HG02852 (cell line): Measurements from ENCODE around the gene ST8SIA4.

Experiments used
- ATAC-seq: cut with Tn5 transposase; IDR thresholded peaks from one replicate; pipeline ENCODE4 v1.9.1; 2021; ENCODE audit warnings: mild to moderate bottlenecking, moderate library complexity; ENCODE audit not compliant: unreplicated experiment

Gene ST8SIA4

DNA sequence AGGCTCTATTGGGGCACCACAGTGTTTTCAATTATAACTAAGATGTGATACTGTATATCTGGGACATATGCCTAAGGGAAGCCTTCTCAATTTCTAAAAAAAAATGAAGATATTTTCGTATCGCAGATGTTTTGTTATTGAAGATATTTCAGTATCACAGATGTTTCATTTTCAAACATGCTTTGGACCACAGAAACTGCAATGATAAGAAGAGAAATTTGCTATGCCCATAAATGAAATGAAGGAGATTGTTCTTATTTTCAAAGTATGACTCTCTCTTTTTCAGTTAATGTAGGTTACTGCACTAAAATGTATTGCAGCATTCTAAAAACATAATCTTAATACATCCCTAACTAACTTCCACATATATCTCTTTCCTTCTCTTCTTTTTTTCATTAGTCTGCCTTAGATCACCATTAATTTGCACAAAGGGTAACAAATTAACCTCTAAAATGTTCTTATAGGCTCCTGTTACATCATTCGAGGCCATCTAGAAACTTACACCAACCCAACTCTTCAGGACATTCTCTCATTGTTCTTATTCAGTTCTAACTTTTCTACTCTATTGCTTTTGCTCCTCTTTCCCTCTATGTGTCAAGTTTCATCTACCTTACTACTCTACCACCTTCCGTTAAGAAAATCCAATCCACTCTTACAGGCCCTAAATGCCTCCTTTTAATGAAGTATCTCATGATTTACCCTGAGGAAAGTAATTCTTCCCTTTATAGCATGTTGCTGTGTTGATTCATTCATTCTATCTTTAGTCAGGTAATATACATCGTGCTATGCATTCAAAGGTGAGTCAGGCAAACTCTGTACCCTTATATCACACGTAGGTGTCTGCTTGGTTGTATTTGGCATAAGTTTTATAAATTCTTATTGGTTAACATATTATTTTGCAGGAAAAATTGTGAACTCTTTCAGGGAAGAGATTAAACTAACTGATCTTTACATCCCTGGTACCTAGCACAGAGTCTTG, 70.5 kb downstream of the ST8SIA4 start:
- ATAC-seq = peak; percentile 32

DNA sequence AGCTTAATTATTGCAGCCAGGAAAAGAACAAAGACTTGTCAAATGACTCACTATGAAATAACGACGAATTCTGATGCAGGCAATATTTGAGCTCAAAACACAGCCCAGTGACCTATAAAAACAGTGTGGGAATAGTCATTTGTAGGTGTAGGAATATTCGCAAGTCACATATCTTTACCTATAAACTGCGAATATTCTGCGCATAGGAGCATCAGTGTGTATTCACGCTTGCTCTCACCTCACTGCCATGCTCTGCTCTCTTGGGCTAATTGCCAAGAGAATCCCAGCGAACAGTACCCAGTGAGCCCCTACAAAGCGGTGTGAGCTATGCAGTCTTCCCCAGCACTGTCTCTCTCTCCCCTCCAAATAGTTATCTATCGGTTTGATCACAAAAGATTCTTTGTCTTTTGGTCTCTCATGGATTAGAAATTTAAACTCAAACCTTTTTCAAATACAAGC, 74.2 kb downstream of the ST8SIA4 start:
- ATAC-seq = no peak

DNA sequence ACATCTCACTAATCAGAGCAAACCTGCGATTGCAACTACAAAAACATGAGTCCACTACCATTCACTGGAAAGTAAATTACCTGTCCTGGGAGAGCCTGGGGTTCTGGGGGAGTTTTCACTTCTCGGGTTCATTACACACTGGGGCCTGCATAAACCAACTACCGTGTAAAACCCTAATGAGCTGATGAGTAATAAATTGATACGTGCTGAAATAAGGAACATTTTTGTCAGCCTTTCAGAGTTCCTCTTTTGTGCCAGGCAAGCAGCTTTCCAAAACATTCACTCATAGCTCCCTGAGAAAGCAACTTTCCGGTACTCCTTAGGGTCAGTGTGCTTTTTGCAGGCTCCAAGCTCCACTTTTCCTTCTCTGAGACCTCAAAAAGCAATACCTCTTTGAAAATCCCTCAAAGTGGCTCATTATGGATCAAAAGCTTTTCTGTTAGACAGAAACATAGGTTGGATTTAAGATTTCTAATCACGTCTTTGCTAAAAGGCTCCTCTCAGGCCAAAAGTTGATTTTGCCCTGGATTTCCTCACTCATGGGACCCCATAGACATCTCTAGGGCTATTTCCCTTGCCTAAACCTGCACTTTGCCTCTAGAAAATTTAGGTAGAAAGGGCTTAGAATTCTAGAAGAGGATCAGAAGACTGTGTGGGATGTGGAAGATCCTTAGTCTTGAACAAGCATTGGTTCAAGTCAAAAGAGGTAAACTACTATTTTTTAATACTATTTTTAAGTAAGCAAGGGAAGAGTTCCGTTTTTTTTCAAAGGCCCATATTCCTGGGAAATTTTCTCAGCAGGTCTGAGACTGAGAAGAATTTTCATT, 74.8 kb downstream of the ST8SIA4 start:
- peak; percentile 78 for ATAC-seq

DNA sequence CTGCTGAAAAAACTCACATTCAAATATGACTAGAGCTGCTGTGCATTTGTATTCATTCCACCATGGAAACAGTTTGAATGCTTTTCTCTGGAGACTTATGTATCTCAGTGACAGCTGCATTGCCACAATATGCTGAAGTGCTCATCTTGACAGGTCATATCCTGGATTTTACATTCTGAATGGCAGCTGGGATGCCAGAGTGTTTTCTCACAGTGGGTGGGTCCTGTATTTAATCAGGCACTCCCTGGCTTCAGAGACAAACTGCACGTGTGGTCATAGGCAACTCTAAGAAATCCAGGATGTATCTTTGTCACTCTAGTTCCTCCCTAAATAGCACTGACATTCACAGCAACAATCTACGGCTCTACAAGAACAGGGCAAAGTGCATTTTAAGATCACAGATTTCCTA, 75.6 kb downstream of the ST8SIA4 start:
- ATAC-seq = peak; percentile 19

DNA sequence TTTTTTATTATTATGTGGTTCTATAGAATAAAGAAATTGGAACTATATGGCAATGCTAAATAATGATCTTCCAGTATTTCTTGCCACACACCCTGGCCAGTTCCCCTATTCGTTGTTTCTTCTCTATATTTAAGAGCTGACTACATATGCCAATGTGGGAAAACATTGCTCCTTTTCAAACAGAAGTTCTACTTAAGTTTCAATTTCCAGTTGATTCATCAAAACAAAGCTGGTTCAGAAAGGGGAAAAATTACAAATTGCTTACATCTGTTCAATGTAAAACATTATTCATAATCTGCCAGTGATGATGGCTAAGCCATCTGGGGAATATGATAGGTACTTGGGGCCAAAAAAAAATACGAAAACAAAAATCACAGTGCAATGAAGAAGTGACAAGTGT, 76.9 kb downstream of the ST8SIA4 start:
- ATAC-seq = peak; percentile 23

DNA sequence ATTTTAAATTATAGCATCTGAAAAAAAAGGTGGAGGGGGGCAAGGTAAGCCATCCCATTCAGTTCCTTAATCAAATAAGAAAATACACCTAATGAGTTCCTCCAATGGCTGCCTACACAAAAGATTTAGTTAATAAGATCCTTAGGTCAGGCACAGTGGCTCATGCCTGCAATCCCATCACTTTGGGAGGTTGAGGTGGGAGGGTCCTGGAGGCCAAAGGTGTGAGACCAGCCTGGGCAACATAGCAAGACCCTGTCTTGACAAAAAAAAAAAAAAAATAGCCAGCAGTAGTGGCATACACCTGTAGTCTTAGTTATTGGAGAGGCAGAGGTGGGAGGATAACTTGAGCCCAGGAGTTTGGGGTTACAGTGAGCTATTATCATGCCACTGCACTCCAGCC, 78.4 kb downstream of the ST8SIA4 start:
- ATAC-seq = no peak

DNA sequence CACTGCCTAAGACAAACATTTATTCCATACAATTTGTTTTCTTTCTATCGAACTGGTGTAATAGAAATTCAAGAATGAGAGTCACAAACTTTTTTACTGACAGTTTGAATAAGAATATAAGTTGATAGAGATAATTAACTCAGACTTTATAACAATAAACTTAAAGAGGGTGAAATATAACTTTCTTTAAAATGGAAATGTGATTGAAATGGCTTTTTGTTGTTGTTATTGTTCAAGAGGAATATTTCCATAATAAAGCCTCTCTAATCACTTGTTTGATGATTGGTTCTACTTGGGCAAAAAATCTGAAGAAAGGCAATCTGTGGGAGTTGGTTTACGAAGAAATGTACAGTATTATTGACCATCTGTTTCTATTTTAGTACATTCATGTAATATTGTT, 79.3 kb downstream of the ST8SIA4 start:
- ATAC-seq = no peak

DNA sequence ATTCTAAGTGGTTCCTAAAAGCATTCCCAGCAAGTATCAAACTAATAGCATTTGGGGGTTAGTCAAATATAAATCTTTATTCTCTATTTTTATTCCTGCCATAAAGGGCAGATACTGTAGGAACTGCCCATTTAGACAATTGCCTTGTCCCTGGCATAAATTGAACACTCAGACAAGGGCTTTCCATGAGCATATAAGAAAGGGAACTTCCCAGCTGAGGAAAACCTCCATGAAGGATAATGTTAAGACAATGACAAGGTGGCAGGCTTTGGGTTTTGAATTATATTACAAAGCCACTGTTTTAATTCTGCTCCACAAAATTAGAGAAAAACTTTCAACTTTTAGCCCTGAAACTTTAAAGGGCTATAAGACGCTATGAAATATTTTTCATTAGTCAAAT, 81.3 kb downstream of the ST8SIA4 start:
- no peak for ATAC-seq

DNA sequence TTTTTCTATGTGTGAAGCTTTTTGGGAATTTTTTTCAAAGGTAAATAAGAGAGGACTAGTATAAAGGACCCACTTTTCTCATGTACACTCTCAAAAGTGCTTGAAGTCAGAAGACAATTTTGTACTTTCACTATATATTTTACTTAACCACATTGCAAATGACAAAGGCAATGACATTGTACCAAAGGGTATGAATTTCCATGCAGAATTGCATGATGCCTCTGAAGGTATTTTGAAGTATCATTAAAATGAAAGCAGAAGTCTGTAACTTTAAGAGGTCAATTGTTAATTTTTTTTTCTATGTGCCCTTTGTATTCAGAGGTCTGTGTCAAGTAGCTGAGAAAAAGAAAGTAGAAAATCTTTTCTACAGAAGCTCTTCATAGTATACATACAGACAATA, 84.7 kb downstream of the ST8SIA4 start:
- no peak for ATAC-seq

DNA sequence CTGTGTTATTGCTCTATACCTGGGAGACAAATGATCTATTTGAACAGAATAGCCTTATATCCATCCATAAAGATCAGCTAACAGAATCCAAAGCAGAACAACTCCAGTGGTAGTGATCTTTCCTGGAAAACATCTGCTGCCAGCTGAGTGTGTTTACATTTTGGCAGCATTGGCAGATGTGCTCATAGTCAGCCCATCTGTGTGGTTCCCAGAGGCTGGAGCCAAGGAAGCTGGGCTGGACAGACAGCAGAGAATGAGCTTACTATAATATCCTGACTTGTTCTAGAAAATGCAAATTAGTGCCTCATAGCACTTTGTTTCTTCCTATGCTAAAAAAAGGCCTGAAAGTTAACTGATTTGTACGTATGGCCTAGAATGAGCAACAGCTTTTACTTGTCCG, 99.7 kb downstream of the ST8SIA4 start:
- ATAC-seq = no peak

DNA sequence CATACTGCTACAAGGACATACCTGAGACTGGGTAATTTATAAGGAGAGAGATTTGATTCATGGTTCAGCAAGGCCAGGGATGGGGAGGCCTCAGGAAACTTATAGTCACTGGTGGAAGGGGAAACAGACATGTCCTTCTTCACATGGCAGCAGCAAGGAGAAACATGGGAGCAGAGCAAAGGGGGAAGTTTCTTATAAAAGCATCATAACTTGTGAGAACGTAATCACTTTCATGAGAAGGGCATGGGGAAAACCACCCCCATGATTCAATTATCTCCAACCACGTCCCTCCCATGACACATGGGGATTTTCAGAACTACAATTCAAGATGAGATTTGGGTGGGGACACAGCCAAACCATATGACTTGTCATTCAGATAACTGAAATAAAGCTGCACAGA, 100.9 kb downstream of the ST8SIA4 start:
- ATAC-seq = no peak

DNA sequence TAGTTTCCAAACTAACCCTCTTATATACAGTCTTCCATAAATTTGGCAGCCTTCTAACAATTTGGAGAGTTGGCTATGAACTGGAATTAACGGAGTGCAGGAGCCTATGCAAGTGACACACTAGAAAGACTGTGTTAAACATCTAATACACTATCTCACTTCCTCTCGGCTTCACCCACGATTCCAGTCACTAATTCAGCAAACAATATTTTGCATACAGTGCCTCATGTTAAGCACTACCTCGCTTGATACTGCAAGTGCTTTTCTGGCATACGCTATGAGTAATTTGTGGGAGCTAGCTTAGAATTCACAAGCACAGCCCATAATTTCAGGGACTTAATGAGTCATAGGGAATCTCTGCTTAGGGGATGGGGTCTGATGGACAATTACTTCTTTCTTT, 102.5 kb downstream of the ST8SIA4 start:
- ATAC-seq = peak; percentile 94

DNA sequence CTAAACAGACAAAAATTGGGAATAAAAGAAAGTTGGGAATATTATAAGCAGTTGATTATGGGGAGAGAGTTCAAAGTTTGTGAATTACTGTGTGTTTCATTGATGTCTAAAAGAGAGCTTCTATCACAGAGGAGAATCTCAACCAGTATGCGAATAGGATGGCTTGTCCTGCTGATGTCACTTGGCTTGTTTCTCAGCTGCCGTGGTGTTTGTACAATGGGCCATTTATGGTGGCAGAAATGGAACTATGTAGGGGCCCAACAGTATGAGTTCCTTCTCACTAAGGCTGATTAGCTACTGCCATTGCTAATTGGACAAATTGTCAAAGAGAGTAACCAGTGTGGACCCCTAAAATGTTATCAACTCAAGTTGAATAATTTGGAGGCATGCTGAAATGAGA, 103.9 kb downstream of the ST8SIA4 start:
- ATAC-seq = no peak

DNA sequence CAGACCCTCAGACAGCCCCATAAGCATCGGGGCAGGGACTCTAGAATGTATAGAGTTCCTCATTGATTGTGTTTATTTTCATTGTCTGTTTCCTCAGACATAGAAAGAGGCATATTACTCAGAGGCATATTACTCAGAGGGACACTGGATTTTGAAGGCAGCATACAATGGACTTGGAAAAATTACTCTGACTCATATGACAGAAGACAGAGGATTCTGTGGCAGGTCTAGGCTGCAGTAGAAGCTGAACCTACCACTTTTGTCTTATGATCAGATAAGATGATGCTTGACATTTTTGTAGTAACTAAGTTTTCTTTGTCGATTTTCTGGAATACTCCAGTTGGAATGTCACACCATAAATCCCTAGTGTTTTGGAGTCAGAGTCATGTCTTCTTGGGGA, 105.2 kb downstream of the ST8SIA4 start:
- ATAC-seq = no peak

DNA sequence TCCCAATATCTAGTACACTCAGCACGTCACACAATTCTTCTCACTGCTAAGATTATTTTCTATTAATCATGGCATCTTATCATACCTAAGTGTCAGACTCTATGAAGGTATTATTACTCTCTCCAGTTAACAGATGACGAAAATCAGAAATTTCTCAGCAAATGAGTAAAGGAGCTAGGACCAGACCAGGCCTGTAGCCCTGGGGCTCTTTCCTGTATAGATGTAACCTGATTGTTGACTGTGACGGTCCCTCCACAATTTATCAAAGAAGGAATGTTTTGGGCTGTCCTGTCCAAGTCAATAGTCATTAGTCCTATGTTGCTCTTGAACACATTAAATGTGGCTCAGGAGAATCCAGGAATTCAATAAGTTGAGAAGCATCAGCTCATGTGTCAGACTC, 106.2 kb downstream of the ST8SIA4 start:
- no peak for ATAC-seq

DNA sequence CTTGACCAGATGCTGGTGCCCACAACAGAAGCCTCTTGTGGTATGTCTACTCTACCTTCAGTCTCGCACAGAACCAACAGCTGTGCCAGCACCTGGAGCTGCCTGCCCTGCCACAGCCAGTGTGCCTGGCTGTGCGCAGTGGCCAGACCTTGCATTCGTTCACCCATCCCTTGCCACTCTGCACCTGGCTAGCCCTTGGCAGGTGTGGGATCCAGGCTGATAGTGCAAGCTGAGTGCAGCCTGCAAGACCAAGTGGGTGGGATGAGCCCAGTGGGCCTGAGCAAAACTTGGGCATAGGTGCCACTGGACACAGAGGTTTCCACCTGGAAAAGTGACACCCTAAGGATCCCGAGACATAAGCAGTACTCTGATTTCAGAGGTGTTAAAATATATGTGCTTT, 108.2 kb downstream of the ST8SIA4 start:
- ATAC-seq = no peak

DNA sequence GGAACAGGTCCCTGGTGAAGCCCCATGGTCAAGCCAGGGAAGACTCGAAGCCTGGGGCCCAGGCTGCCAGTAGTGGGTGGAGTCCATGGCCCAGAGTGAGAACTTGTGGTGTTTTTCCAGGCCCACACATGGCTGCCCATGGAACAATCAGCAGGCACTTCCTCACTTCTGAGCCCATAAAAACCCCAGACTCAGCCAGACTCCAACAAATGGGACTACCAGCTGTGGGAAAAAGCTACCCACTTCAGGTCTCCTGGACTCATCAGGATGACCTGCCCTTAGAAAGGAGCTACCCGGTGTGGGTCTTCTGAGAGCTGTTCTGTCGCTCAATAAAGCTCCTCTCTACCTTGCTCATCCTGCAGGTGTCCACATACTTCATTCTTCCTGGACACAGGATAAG, 108.9 kb downstream of the ST8SIA4 start:
- ATAC-seq = no peak

DNA sequence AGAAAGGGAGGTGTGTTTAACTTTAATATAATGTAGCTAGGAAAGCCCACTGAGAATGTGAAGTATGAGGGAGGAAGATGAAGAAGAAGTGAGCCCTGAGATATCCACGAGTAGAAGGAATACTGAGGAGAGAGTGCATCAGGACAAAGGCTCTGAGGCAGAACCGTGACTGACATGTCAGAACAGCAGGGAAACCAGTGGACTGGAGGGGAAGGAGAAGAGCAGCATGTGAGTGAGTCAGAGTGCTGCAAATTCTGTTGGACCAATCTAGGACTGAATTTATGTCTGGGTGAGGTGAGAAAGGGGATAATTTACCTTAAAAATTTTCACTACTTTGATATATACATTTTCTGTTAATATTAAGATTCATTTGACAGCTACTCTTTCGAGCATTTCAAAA, 110.3 kb downstream of the ST8SIA4 start:
- no peak for ATAC-seq

DNA sequence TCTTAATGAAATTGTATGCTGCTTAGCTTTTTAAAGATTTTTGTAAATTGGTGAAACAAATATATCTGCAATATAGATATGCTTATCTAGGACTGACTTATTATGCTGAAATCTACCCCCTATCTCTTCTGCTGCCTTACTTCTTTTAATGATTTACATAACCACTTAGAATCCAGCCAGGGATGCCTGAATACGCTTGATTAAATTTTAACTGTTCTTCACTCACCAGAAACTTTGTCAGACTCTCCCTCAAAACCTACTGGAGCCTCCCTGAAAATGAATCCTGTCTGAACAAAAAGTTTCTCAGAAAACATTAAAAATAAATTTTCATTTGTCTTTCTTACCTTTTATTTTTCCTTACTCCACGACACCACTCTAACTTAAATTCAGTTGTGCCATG, 111.7 kb downstream of the ST8SIA4 start:
- no peak for ATAC-seq

DNA sequence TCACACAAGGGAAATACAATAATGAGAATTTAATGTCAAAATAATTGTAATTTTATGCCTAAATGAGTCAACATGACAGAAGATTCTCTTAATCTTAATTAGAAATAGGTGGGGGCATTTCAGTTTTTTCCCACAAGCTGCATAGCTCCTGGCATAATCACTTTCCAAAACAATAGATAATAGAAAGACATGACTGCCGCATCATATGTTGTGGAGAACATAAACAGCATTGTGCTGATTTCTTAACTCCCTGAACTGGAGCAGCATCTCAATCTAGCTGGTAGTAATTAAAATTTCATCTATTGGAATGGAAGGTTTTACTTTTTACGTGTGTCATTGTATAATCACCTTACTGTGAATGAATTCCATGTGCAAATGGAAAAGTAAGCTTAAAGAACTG, 112.1 kb downstream of the ST8SIA4 start:
- no peak for ATAC-seq

DNA sequence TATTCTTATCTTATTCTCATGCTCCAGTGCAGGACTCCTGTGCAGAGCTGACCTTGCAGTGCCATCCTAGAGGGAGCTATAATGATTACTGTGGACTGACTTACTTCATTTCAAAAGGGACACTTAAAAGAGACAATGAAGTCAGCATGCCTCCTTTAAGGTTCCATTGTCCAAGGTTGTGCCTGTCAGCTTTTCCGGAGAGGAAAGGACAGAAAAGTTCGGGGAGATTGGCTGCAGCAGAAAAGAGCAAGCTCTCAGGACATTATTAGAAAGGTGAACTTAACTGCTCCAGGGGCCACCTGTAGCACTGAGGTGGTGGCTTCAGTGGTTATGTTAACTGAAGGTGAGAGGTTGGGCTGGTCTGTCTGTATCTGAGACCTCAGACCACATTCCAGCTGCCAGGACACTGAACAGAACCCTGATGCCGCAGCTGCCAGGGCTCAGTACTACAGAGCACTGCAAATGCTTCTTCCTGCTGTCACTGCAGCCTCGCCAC, 112.9 kb downstream of the ST8SIA4 start:
- peak; percentile 59 for ATAC-seq

DNA sequence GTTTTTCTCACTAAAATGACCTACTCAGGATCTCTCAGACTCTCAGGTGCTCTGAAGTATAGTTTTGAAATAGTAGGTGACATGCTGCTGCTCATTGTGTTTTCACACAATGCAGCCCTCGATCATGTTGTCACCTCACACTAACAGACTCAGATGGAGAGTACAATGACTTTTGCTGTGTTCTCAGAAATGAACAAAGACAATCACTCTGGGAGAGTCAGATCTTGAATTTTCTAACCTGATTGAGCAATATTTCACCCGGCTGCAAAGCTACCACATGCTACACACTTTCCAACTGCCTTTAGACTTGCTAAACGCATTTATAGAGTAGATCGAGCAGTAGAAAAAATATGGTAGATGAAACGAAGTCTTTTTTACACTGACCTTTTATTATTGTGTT, 113.4 kb downstream of the ST8SIA4 start:
- ATAC-seq = no peak
